Stomach smooth muscle (tissue), 2 donors: Measurements from ENCODE around the gene LMO3.
"Not testable (repeated sequence)": the region's sequence is repeated elsewhere in the genome, so short reads cannot be mapped to it uniquely, and the experiment has no call there.

Source experiments
- H3K27ac ChIP-seq: one replicate; pipeline ENCODE4 v1.7.0; 2013; ENCODE audit warnings: mild to moderate bottlenecking, low read length, inconsistent platforms
- H3K27me3 ChIP-seq, 2 donors: one replicate each; pipeline ENCODE4 v1.7.0; 2013; ENCODE audit warnings: low read length in 2 of 2; ENCODE audit not compliant: insufficient read depth in 2 of 2, control insufficient read depth in 1 of 2
- H3K36me3 ChIP-seq, 2 donors: one replicate each; pipeline ENCODE4 v1.7.0; 2013; ENCODE audit warnings: low read length in 2 of 2; ENCODE audit not compliant: control insufficient read depth in 2 of 2, insufficient read depth in 2 of 2
- H3K4me1 ChIP-seq: one replicate; pipeline ENCODE4 v1.7.0; 2013; ENCODE audit warnings: low read length; ENCODE audit not compliant: control insufficient read depth, insufficient read depth
- H3K4me3 ChIP-seq, 2 donors: one replicate each; pipeline ENCODE4 v1.7.0; 2013; ENCODE audit warnings: low read length in 2 of 2
- H3K9ac ChIP-seq, 2 donors: one replicate each; pipeline ENCODE4 v1.7.0; 2013; ENCODE audit warnings: low read length in 2 of 2, mild to moderate bottlenecking in 1 of 2
- H3K9me3 ChIP-seq, 2 donors: one replicate each; pipeline ENCODE4 v1.7.0; 2013; ENCODE audit warnings: low read length in 2 of 2; ENCODE audit not compliant: control insufficient read depth in 2 of 2
- donor health status: healthy.
- donor health status: Pancreatic carcinoma.

The LMO3 gene

GRCh38 chr12:16553457-16553856 is 52.5 kb downstream of the LMO3 start:
- no peak overlapping the region for H3K9ac ChIP-seq
- H3K27me3 ChIP-seq = no peaks in the 10 kb centered on the region
- H3K4me1 ChIP-seq = no peaks in the 10 kb centered on the region
- H3K36me3 ChIP-seq = no peaks in the 10 kb centered on the region
- H3K27ac ChIP-seq = no peak overlapping the region
- no peak overlapping the region for H3K4me3 ChIP-seq
- H3K9me3 ChIP-seq = no peaks in the 10 kb centered on the region

GRCh38 chr12:16552301-16552700 is 53.7 kb downstream of the LMO3 start:
- Histone ChIP-seq H3K4me3 (no peak overlapping the region), H3K27me3 (no peaks in the 10 kb centered on the region), H3K36me3 (no peaks in the 10 kb centered on the region), H3K9me3 (no peaks in the 10 kb centered on the region), H3K4me1 (no peaks in the 10 kb centered on the region), H3K9ac (no peak overlapping the region), H3K27ac (no peak overlapping the region)

- Histone ChIP-seq H3K27me3 (no peaks in the 10 kb centered on the region), H3K4me1 (no peaks in the 10 kb centered on the region), H3K36me3 (no peaks in the 10 kb centered on the region), H3K9me3 (no peaks in the 10 kb centered on the region), H3K27ac (no peak overlapping the region), H3K9ac (no peak overlapping the region), H3K4me3 (no peak overlapping the region)
Observed at GRCh38 chr12:16545836-16546235, 60.1 kb downstream of the LMO3 start.

- Histone ChIP-seq H3K4me3 (no peak overlapping the region), H3K9me3 (no peaks in the 10 kb centered on the region), H3K36me3 (no peaks in the 10 kb centered on the region), H3K9ac (no peak overlapping the region), H3K4me1 (no peaks in the 10 kb centered on the region), H3K27ac (no peak overlapping the region), H3K27me3 (no peaks in the 10 kb centered on the region)
Observed at GRCh38 chr12:16542586-16542985, 63.4 kb downstream of the LMO3 start.

GRCh38 chr12:16537652-16538051 is 68.3 kb downstream of the LMO3 start:
- H3K27me3 ChIP-seq, H3K4me1 ChIP-seq, H3K36me3 ChIP-seq, H3K4me3 ChIP-seq, H3K9me3 ChIP-seq, H3K27ac ChIP-seq, H3K9ac ChIP-seq: not testable (repeated sequence)

GRCh38 chr12:16531621-16532020 is 74.3 kb downstream of the LMO3 start:
- H3K9me3 ChIP-seq = no peaks in the 10 kb centered on the region
- no peak overlapping the region for H3K9ac ChIP-seq
- no peak overlapping the region for H3K4me3 ChIP-seq
- no peak overlapping the region for H3K27ac ChIP-seq
- no peaks in the 10 kb centered on the region for H3K36me3 ChIP-seq
- H3K27me3 ChIP-seq = no peaks in the 10 kb centered on the region
- no peaks in the 10 kb centered on the region for H3K4me1 ChIP-seq

GRCh38 chr12:16530268-16530850 is 75.6 kb downstream of the LMO3 start:
- H3K27me3 ChIP-seq = no peaks in the 10 kb centered on the region
- H3K27ac ChIP-seq = no peak overlapping the region
- H3K9ac ChIP-seq = no peak overlapping the region

GRCh38 chr12:16526693-16527092 is 79.3 kb downstream of the LMO3 start:
- Histone ChIP-seq H3K27ac (no peak overlapping the region), H3K9me3 (no peaks in the 10 kb centered on the region), H3K4me1 (no peaks in the 10 kb centered on the region), H3K4me3 (no peak overlapping the region), H3K9ac (no peak overlapping the region), H3K27me3 (no peaks in the 10 kb centered on the region), H3K36me3 (no peaks in the 10 kb centered on the region)

More at GRCh38 chr12:16530268-16530850, 75.6 kb downstream of the LMO3 start:
- no peak overlapping the region for H3K4me3 ChIP-seq
- H3K36me3 ChIP-seq = no peaks in the 10 kb centered on the region
- no peaks in the 10 kb centered on the region for H3K9me3 ChIP-seq
- H3K4me1 ChIP-seq = no peaks in the 10 kb centered on the region

- H3K27ac ChIP-seq = no peak overlapping the region
- no peak overlapping the region for H3K4me3 ChIP-seq
- H3K36me3 ChIP-seq = no peaks in the 10 kb centered on the region
- no peaks in the 10 kb centered on the region for H3K4me1 ChIP-seq
- no peaks in the 10 kb centered on the region for H3K27me3 ChIP-seq
- no peaks in the 10 kb centered on the region for H3K9me3 ChIP-seq
- no peak overlapping the region for H3K9ac ChIP-seq
Observed at GRCh38 chr12:16524378-16524777, 81.6 kb downstream of the LMO3 start.

GRCh38 chr12:16523951-16524331 is 82.0 kb downstream of the LMO3 start:
- Histone ChIP-seq H3K9ac (no peak overlapping the region), H3K4me3 (no peak overlapping the region), H3K27me3 (no peaks in the 10 kb centered on the region)

GRCh38 chr12:16523284-16523950 is 82.5 kb downstream of the LMO3 start:
- Histone ChIP-seq H3K4me1 (no peaks in the 10 kb centered on the region), H3K9ac (no peak overlapping the region), H3K27ac (no peak overlapping the region)

More at GRCh38 chr12:16523951-16524331, 82.0 kb downstream of the LMO3 start:
- no peaks in the 10 kb centered on the region for H3K9me3 ChIP-seq
- H3K36me3 ChIP-seq = no peaks in the 10 kb centered on the region
- H3K4me1 ChIP-seq = no peaks in the 10 kb centered on the region
- no peak overlapping the region for H3K27ac ChIP-seq

More at GRCh38 chr12:16523284-16523950, 82.5 kb downstream of the LMO3 start:
- Histone ChIP-seq H3K9me3 (no peaks in the 10 kb centered on the region), H3K4me3 (no peak overlapping the region), H3K36me3 (no peaks in the 10 kb centered on the region), H3K27me3 (no peaks in the 10 kb centered on the region)
